Fibroblast of the conjunctiva (primary cell): ENCODE results near the gene PI4KA.
"Not testable (repeated sequence)": the region's sequence is repeated elsewhere in the genome, so short reads cannot be mapped to it uniquely, and the experiment has no call there.

ENCODE experiments used
- DNase-seq: peaks from one replicate; pipeline ENCODE4 v3.0.0-alpha.2; 2010; ENCODE audit warnings: low read depth

The PI4KA gene

DNA sequence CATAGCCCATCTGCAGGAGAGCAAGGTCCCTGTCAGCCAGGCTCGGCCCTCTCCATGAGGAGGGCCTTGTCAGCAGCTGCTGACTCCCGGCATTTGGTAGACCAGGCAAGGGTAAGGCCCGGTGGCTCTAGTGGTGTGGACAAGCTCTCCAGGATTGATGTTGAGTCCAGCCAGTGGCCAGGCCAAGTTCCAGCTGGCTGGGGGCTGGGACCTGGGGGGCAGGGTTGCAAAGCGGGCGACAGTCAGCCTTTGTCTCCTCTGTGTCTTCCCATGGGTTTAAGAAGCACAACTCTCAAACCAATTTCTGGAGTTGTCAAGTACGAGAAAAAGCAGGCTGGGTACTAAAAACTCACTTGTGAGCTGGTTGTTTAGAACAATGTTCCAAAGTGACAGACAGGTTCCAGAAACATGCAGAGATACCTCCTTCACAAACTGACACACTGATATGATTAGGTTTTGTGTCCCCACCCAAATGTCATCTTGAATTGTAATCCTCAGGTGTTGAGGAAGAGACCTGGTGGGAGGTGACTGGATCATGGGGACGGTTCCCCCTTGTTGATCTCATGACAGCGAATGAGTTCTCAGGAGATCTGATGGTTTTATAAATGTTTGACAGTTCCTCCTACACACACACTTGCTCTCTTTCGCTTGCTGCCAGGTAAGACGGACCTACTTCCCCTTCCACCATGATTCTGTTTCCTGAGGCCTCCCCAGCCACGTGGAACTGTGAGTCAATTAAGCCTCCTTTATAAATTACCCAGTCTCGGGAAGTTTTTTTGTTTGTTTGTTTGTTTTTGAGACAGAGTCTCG lies 137.0 kb downstream of the PI4KA start:
- no peak for DNase-seq

DNA sequence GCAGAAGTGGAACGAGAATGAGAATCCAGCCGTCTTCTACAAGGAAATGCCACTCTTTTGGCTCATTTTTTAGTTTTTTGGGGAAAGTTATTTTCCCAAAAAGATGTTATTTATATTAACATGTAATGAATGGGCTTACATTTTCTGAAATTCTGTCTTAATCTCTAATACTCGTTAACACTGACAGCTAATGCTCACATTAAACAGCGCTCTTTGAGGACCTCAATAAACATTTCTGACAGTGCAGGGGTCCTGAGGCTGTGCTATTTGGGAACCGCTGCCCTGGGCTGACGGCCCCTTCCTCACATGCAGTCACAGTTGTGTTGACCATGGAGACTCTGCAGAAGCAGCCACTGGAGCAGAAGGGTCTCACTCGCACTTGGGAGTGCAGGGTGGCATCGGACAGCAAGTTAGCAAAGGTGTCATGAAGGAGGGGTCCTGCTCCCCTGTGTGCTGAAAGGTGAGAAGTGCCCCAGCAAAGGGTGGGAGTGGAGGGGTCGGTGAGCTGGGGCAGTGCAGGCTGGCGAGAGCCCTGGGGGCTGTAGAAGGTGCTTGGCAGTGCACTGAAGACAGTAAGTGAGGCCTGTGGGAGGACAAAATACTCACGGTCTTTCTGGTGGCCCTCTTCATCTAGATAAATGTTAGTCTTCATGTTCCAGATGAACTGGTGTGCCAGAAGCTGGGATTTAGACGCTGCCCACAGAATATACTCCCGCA lies 137.8 kb downstream of the PI4KA start:
- DNase-seq, result no peak

DNA sequence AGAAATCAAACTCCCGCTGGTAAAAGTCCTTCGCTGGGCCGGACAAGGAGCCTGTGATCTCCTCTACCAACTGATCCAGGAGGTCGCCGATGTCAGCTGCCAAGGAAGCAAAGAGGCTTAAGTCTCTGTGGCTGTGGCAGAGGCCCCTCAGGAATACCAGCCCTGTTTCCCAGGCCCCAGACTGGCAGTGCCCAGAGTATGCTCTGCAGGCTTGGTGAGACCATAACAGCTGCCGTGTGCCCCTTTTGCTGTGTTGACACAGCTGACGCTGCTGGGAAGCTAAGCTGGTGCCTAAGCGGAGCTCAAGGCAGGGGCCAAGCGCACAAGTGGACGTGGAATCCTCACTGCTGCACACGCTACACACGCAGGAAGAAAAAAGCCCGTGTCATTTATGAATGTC lies 139.9 kb downstream of the PI4KA start:
- not testable (repeated sequence) for DNase-seq

DNA sequence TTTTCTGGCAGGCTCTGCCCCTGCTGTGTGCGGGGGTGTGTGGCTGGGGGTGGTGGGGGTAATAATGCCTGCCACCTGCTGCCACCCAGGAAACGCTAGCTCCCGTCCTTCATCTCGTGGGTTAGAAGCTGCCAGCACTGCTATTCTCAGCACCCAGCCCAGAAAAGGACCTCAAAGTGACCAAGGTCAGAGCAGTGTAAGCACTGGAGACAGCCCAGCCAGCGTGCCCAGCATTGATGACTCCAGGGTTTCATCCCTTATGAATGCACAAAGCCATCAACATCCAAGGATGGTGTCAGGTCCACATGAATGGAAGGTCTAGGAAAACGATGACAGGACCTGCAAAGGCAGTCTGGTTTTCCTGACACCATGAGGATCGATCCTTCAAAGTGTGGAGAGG lies 140.6 kb downstream of the PI4KA start:
- not testable (repeated sequence) for DNase-seq

DNA sequence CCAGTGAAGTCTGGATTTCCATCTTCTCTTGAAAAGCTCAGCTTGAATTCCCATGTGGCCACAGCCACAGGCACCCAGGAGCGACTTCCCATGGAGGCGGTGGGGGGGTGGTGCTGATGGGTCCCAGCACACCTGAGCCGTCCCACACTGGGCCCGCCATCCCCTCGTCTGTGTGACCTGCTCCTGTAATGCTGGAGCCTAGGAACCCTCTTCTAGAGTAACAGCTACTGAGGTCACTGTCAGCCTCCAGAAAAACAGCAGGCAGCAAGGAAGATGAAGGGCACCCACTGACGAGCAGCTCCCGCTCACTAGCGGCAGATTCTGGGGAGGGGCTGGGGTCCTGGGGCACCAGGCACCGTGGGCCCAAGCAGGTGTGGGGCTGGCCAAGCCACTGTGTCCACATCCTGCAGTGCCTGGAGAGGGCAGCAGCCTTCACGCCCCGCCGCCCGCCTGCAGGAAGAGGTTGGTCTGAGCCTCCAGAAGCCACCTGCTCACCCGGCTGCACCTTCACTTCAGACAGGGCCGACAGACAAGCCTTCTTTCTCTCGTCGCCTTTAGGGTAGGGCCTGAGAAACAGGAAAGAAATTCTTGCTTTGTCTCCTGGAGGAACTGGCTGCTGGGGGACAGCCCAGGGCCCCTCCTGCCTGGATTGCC lies 141.3 kb downstream of the PI4KA start:
- DNase-seq, result not testable (repeated sequence)

DNA sequence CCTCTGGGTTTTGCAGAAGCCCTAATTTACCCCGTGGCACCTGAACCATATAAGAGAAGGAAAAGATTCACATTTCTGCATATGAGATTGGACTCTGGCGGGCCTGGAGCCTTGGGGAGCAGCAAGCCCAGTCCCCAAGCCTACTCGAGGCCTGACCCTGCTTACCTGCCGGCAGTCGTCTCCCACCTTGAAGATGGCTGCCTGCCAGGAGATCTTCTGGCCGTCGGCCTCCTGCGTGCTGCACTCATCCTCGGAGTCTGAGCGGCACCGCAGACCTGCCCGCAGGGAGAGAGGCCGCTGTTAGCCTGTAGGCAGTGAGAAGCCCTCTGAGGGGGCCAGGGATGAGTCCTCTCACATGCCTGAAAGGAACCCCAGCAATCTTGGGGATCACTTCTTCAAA lies 145.5 kb downstream of the PI4KA start:
- DNase-seq, result not testable (repeated sequence)

DNA sequence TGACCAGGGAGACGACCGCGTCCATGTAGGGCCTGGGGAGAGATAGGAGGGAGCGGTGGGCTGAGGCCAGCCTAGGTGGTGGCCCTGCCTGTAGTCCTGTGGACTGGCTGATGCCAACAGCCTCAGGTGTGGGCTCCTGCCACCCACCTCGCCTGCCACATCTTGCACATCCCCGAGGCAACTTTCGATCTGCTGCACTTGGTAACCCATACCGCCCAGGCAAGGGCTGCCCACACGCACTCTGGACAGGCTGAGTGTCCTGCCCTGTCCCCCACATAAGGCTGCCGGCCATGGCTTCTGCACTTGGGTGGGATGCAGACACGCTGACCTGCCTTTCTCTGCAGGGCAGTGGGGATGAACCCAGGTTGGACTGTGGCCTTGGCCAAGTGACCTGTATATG lies 148.6 kb downstream of the PI4KA start:
- DNase-seq, result not testable (repeated sequence)

DNA sequence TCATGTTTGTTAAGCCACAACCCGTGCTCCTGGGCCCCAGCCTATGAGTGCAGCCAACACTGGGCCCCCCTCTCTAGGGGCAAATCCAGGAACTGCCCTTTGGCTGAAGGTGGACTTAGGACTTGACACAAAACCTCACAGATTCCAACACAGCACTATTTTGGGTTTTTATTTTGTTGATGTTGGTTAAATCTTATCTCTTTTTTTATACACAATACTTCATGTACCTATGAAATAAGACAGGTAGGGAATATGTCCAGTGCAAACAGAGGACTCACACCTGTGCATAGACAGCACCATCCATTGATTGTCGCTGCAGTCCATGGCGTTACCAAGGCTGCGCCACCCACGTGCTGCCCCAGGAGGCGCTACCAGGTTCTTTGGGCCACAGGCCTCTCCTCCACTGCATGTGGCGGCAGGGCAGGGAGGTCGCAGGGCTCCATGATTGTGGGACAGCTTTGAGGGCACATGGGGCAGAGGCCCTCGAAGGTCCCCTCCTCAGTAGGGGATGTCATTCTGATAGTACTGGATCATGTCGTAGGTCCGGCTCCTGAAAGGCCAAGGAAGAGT lies 151.0 kb downstream of the PI4KA start:
- DNase-seq, result not testable (repeated sequence)

DNA sequence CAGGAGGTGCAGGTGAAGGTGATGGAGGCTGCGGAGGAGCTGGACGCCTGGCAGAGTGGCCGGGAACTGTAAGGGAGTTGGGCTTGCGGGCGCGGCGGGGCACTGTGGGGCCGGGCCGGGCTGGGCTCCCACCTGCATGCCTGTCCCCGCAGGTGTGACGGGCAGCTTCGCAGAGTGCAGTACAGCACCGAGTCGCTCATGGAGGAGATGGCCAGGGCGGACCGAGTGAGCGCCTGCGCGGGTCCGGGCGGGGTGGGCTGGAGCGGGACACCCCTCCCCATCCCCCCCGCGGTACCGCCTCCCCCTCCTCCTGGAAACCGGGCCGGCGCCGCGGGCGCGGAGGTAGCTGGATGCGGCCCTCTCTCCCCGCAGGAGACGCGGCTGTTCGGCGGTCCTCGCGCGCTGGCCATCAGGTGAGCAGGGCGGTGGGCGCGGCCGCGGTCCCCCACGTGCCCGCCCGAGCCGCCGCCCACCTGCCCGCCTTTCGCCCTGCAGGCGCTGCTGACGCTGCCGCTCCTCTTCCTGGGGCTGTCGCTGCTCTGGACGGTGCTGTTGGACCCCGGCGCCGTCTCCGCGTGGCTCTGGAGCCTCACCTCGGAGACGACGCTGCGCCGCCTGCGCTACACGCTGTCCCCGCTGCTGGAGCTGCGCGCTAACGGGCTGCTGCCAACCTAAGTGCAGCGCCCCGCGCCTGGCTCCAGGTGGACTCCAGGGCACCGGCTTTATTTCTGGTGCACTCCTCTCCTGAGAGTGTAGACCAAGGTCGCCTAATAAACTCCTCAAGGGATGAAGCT lies 154.6 kb downstream of the PI4KA start:
- not testable (repeated sequence) for DNase-seq

DNA sequence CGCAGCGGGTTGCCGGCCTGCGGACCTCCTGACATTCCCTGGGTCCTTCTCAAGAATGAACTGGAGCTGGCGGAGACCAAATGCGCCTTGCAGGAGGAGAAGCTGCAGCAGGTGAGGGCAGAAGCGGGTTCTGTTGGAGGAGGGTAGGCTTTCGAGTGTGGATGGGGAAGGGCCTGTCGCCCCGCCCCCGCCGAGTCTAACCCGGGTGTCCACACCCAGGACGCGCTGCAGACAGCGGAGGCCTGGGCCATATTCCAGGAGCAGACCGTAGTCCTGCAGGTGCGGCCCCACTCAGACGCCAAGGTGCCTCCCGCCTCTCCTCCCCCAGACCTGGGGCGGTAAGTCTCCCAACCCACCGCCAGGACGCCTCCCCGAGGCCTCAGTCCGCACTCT lies 155.2 kb downstream of the PI4KA start:
- DNase-seq, result not testable (repeated sequence)

DNA sequence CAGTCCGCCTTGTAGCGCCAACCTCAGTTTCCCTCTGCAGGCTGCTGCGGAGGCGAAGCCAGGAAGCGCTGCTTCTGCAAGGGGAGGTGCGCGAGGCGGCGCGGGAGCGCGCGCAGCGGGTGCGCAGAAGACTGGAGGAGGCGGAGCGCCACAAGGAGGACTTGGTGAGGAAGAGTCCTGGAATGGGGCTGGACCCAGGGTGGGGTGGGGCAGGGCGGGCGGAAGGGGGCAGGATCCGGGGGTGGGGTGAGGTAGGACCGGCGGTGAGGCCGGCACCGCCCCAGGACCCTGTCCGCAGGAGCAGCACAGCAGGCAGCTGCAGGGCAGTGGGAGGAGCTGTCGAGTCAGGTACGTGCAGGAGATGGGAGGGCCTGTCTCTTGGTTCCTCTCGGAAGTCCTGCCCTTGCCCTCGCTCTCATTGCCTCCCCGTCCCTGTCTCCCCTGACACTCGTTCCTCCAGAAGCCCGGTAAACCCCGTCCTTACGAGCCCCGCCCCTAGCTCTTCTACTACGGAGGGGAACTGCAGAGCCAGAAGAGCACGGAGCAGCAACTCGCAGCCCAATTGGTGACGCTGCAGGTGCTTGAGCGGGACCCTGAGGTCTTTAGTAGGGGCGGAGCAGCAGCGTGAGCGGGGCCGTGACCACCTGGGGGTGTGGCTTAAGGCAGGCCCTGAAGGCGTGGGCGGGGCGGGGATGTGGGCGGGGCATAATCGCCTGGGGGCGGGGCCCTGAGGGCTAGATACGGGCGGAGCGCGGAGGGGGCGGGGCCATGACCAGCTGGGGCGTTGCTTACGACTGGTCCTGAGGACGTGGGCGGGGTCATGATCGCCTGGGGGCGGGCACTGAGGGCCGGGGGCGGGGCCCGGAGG lies 155.8 kb downstream of the PI4KA start:
- DNase-seq, result peak; percentile 90

DNA sequence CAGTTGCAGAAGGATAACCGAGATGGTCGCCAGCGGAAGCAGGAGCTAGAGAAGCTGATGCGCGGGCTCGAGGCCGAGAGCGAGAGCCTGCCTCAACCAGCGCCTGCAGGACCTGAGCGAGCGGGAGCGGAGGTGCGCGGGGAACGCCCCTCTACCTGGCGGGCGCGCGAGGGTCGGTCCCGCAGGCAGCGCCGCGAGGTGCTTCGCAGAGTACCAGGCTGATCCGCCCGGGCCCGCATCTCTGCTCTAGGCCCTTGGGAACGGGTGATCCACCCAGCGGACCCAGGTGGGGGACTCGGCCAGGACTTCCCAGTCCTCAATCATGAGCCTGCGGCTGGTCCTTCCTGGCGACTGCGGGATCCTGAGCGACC lies 156.5 kb downstream of the PI4KA start:
- not testable (repeated sequence) for DNase-seq

DNA sequence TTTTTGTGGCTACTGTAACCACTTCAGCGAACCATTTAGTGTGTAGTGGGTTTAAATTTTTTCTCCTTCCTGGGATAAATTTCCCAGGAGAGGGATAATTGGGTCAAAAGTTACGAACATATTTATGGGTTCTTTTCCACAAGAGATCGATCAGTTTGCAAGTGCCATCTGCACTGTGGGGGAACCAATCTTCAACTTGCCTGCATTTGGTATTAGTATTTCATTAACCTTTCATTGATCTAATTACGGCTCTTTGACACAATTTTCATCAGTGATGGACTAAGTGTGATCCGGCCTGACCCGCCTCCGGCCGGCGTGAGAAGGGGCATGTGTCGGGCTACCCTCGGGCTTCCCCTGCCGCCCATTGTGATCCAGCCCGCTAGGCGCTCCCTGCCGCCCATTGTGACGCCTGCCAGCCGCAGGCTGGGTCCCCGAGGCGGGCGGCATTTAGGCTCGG lies 156.9 kb downstream of the PI4KA start:
- DNase-seq, result not testable (repeated sequence)

DNA sequence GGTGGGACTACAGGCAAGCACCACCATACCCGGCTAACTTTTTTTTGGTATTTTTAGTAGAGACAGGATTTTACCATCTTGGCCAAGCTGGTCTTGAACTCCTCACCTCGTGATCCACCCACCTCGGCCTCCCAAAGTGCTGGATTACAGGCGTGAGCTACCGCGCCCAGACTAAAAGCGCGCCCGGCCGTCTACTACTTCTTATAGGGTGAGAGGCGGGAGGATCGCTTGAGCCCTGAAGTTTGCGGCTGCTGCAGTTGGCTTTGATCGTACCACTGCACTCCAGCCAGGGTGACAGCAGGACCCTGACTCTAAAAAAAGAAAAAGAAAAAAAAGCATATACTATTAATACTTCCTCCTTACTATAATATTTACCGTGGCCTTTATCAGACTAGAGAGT lies 158.3 kb downstream of the PI4KA start:
- not testable (repeated sequence) for DNase-seq

DNA sequence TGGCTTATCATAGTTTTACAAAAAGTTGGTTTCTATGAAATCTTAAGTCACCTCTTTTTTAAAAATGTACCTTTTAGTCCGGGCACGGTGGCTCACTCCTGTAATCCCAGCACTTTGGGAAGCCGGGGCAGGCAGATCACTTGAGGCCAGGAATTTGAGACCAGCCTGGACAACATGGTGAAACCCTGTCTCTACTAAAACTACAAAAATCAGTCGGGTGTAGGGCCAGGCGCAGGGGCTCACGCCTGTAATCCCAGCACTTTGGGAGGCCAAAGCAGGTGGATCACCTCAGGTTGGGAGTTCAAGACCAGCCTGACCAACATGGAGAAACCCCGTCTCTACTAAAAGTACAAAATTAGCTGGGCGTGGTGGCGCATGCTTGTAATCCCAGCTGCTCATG lies 158.8 kb downstream of the PI4KA start:
- DNase-seq, result not testable (repeated sequence)

DNA sequence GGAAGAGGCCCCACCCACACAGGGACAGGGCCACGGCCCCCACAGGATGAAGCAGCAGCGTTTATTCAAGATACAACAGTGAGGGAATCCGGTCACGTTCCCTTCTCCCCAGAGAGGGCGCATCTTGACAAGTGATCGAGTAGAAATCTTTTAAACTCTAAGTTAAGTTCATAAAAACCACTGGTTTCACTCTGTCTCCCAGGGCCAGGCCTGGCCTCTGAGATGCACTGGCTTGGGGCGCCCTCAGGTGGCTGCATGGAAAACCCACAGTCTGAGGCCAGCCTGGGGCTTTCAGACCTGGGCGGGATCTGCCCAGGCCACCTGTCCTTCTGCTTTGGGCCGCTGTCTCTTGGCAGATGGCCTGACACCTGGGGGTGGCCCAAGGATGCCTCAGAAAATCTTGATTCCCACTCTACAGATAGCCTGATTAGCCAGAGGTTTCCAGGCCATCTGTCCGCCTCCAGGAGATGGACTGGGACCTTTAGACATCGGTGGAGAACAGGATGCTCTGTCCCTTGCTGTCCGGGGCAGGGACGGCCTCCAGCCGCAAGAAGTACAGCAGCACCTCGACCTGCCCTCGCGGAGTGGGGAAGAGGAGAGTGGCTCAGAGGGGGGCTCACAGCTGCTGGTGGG lies 161.0 kb downstream of the PI4KA start:
- DNase-seq, result peak; percentile 70

DNA sequence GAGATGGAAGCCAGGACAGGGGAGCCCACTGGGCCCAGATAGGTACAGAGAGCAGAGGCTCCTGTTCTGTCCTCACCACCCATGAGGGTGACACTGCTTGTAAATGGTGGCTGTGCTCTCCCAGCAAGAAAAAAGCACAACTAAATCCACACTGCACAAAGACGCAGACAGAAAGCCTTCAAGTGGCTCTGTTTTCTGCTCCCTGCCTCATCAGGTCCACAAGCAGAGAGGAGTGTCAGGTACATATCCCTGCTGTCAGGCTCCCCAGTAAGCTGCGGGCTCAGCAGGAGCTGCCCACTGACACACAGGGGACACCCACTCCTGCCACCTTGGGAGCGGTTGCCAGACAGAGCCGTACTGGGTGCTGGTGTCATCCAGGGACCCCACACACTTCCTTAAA lies 162.6 kb downstream of the PI4KA start:
- DNase-seq, result not testable (repeated sequence)

DNA sequence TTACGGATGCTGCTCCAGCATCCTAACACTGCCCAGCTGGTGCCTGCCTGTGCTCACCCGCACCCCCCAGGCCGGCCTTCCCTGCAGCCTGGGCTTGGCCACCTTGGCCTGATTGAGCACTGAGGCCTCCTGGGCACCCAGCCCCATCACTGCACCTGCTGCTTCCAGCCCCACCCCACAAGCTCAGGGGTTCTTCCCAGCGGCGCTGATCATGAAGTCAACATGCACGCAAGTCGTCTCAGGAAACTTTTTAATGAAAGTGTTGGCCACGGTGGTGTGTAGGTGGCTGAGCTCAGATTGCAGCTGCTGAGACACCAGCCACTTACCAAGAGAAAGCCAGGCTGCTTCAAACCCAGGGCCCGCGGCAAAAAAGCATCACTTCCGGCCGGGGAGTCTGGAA lies 163.4 kb downstream of the PI4KA start:
- DNase-seq, result not testable (repeated sequence)

DNA sequence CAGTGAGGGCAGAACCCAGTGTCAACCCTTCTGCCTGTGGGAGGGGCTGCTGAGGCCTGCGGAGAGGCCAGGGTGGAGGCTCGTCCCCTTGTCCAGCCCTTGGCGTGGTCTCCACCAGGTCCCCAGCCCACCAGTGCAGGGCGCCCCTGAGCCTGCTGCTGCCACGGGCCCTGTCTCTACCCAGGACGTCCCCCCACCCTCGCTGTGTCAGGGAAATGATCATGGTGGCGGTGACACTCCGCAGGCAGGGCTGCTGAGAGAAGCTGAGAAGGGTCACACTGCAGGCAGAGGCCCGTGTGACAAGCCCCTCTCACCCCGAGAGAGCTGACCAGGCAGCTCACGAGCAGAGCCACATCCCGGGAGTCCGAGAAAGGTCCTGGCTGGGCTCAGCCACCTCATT lies 164.4 kb downstream of the PI4KA start:
- not testable (repeated sequence) for DNase-seq

DNA sequence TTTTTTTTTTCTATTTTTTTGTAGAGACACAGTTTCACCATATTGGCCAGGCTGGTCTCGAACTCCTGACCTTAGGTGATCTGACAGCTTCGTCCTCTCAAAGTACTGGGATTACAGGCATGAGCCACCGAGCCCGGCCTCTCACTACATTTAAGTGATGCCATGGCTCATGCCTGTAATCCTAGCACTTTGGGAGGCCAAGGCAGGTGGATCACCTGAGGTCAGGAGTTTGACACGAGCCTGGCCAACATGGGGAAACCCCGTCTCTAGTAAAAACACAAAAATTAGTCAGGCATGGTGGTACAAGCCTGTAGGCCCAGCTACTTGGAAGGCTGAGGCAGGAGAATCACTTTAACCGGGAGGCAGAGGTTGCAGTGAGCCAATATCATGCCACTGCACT lies 165.7 kb downstream of the PI4KA start:
- not testable (repeated sequence) for DNase-seq
